DMS153 (cell line): ENCODE data around the gene CCL13.
A peak's percentile ranks its signal among the peaks of the same experiment; 100 is the strongest.

Source experiments
- DNase-seq: peaks from one replicate; lab custom pipeline; 2025; lab: John Stamatoyannopoulos, UW

The CCL13 gene

DNA sequence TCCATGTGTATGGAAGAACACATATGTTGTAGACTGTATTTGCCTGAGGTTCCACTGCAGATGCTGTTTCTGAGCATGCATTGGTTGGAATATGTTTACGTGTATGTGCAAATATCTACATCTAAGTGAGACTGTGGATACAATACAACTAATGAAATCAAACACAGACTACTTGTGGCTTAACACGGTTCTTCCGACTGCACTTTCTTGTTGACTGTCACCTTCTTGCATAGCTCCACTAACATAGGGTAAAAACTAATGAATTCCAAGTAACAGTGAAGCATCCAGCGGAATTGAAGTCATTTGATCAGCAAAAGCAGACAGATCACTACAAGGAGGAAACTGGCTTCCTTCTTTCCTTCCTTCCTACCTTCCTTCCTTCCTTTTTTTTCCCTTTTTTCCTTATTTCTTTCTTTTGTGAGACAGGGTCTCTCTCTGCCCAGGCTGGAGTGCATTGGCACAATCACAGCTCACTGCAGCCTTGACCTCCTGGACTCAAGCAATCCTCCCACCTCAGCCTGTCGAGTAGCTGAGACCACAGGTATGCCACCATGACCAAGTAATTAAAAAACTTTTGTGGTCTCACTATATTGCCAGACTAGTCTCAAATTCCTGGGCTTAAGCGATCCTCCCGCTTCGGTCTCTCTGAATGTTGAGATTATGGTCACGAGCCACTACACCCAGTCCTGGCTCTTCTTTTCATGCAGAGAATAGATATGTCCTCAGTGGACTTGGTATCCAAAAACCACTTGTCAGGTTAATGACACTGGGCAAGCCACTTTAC lies 28.7 kb downstream of the CCL13 start:
- no peak for DNase-seq

DNA sequence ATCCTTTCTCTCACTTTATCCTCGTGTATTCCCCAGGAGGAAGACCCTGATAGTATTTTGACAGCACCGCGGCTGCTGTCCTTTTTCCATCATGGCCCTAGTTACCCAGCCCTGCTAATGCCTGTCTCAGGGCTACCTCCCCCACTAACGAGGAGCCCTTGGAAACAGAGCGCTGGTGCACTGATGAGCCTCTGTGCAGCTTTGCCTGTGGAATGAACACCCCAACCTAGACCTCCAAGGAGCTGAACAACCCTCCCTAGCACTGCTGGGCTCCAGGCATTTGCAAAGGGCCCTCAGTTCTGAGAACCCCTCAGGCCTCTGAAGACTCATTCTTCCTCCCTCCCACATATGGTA lies 30.0 kb downstream of the CCL13 start:
- DNase-seq: no peak

DNA sequence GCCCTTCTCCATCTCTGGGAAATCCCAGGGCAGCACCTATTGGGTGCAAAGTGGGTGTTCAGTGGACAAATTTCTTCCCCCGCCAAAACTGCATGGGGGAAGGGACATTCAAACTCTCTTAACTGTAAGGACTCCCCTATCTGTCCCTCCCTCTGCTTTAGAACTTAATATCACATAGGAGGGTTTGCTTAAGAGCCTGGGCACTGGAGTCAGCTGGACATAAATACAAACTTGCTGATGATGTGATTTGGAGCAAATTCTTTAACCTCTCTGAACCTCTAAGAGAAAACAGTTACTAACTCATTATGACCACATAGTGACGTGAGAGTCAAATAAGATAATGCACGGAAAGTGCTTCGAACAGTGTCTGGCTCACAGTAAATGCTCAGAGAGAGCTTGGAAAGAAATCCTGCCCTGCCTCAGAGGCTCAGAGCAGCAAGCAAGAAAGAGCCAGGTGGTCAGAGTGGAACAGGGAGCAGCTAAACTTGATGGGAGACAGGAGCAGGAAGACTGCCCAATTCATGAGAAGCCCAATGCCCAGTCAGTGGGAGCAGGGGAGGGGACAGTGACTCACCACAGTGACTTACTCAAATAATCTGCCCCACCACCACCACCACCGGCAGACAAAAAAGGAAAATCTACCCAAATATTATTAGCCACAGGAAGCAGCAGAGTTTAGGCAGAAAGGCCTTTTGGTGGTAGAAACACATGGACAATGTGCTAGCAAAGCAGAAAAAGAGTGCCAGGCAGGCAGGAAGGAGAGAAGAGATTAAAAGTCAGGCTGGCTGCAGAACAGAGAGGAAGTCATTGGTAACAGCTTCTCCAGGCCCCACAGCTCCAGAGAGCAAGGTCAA lies 30.6 kb downstream of the CCL13 start:
- DNase-seq: no peak

DNA sequence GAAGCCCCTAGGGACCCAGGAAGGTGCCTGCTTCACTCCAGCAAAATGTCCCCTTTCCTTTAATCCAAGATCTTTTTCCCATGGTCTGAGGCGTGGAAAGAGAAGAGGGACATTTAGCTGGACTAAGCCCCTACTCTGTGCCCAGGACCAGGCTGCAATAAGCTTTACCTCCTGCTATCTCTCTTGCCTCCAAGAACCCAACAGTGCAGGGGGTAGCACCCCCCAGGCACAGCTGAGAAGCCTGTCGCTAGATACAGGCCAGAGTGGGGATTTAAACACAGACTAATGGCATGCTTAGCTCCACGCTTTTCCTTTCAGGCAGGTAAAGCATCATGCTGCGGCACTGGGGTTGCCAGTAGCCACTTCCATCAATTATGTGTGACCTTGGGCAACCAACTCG lies 31.3 kb downstream of the CCL13 start:
- no peak for DNase-seq

DNA sequence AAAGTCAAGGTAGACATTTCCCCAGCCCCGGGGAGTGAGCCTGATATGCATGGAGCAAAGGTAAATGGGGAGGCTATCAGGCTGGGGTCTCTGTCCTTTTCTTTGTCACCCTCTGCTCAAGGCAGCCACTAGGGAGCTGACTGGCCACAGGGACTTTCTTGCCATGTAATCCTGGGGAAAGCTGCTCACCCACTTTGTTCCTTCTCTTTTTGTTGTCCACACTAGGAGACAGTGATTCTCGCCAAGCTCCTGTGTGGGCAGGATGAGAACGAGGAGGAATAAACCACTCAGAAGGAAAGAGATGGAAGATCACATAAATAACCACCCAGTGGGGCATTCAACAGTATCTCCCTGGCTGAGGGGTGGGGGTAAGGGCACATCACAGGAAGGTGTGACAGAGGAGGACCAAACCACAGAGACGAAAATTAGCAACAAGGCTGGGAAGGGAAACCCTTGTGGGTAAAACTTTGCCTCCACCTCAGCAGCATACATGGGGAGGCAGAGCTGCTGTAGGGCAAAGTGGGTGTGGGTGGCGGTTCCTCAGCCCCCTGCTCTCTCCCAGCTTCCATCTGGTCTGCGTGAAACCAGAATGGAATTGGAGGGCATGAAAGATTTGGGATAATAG lies 33.0 kb downstream of the CCL13 start:
- DNase-seq: no peak

DNA sequence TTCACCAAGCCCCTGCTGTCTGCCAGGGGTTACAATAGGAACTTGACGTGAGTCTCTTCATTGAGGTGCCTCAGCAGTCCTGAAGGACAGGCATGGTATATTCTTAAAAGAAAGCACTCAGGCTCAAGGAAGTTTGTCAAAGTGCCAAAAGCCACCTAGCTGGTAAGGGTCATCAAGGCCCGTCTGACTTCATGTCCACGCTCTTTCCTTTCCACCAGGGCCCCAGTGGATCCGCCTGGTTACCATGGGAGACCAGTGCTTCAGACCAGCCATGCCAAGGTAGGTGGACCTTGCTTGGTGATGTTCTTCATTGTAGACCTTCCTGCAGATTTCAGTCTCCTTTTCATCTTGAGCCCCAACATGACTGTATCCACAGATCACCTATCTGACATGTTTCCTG lies 34.4 kb downstream of the CCL13 start:
- no peak for DNase-seq

DNA sequence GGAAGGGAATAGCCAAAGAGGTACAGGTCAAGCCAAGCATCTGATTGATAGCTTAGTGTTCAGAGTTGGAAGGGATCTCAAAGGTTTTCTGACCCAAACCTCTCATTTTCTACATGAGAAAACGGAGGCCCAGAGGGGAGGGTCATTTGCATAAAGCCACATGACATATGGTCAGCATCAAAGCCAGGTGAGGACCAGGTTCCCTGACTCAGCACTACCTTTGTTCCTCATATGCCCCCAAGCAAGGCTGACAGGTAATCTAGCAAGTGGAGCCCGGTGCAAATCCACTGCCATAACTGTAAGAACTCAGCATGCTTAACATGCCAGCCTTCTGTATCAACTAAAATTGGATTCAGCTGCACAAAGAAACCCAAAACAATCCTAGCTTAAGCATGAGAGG lies 35.0 kb downstream of the CCL13 start:
- no peak for DNase-seq

DNA sequence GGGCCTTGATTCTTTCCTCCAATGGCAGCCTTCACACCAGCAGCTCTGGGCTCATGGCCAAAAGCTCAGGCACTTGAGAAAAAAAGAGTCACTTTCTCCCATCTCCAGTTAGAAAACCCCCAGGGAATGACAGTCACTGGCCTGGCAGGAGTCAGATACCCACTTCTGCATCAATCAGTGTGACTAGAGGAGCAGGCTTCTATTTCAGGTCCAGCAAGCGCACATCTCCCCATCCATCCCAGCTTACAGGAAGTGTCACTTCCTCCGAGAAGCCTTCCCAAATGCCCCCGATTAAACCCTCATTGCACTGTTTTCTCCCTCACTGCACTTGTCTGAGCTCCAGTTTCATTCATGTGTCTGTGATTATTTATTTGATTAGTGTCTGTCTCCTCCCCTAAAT lies 37.1 kb downstream of the CCL13 start:
- peak; percentile 86 for DNase-seq

DNA sequence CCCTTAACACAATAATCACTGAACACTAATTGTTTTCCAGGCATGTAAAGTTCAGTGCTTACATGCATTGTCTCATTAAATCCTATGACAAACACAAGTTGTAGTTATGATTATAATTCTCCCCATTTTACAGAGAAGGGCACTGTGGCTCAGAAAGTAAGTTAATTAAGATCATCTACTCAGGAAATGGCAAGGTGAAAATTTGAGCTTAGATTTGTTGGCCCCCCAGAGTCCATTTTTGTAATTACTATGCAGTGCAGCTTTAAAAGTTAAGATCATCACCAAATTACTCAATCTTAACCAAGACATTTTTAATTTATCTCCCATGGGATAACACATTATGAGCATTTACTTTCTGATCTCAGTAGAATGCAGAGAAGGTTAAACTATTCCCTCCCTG lies 41.0 kb downstream of the CCL13 start:
- DNase-seq: no peak

DNA sequence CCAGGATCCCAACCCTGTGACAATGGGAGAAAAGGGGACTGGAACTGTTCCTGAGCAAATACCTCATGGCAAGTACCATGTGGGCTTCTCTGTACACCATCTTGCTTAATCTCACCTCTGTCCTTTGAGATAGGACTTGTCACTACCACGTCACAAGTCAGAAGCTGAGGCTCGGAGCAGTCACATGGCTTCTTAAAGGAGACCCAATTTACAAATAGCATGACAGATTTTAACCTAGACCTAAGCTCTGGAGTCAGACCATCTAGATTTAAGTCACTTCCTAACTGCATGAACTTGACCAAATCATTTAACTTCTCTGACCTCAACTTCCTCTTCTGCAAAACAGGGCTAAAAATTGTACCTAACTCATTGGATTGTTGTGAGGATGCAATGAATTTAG lies 42.7 kb downstream of the CCL13 start:
- DNase-seq: no peak

DNA sequence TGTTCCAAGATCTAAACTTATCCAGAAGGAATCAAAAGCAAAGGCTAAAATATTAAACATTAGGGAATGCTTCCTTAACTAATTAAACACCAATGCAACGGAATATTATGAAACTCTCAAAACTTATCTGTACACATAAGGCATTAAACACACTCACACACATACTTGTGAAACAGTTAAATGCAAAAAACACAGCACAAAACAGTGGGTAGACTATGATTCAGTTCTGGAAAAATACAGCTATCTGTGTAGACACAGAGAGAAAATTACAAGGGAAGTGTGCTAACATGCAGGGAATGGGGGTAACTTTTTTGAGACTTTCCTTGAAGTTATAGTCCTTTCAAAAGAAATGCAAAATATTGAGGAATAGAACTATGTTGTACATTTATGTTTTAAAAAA lies 43.4 kb downstream of the CCL13 start:
- DNase-seq: no peak

DNA sequence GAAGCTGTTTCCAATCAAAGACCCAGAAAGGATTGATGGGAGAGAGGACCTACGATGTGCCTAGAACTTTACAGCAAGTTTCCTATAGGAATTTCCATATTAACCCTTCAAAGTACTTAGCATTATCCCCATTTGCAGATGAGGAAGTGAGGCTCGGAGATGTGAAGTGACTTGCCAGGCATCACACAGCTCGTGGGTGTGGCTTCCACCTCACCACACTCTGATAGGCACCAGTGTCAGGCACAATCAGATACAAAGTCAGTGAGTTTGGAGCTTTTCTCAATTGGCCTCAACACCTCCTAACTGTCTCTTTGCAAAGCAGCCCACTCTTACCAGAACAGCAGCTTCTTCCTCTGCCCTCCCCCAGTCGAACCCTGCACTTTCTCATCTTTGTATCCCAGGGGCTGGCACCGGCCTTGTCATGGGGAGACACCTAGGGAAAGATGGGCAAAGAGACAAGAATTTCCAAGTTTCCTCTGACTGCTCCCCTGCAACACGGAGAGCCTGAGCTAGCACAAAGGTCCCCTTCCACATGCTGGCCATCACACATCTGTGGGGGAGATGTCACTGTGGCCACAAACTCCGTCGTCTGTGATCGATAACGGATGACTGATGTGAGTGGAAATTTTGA lies 44.1 kb downstream of the CCL13 start:
- no peak for DNase-seq

DNA sequence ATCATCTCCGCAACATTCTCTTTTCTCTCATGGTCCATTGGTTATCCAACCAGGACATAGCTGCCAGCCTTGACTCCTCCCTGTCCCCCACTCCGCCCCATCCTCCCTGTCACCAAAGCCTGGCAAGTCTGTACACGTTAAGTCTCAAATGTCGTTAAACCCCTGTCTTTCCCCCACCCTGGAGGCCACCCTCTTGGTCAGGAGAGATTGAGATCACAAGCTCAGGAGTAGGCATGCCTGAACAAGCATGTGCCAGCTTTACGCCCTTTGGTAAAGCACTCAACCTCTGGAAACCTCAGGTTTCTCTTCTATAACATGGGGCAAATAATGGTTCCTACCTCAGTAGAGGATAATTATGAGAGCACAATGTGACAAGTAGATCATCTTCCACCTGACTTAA lies 44.9 kb downstream of the CCL13 start:
- DNase-seq: peak; percentile 93

DNA sequence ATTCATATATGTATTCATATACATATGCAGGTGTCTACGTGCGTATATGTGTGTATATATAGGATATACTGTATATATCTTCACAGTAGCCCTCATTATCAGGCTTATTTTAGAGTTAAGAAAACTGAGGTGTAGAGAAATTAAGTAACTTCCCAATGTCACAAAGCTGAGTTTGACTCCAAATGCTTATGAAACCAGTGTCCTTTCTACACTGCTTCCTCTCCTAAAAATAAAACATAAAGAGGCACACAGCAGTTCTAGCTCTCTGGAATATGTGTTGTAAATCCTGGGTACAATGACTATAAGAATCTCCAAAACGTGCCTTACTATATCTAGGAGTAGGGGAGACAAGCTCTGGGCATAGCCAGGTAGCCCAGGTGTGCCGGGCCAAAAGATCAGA lies 46.7 kb downstream of the CCL13 start:
- no peak for DNase-seq

DNA sequence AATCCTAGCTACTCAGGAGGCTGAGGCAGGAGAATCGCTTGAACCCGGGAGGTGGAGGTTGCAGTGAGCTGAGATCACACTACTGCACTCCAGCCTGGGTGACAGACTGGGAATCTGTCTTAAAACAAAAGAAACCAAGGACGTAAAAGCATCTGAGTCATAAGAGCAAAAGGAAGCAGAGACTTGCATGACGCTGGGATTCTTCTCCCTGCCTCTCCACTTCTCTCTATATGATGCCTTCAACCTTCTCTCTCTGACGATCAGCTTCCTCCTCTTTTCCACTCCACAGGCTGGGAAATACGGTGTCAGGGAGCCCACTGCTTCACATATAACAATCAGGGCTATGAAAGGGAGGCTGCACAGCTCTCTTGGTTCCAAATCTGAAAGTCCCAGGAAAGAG lies 49.9 kb downstream of the CCL13 start:
- DNase-seq: no peak
